ENCODE measurements around the gene PCNT.
"Not testable (repeated sequence)": the region's sequence is repeated elsewhere in the genome, so short reads cannot be mapped to it uniquely, and the experiment has no call there.

Gene PCNT

GRCh38 chr21:46307625-46308024 lies 16.3 kb upstream of the PCNT start:
- TF ChIP-seq CTCF (IDR thresholded peaks at IDR 0.05; ENCODE audit: borderline replicate concordance, insufficient read depth, low read depth, low read length) = no peak
- no peak overlapping the region for H3K4me3 ChIP-seq (ENCODE audit: low read depth, low read length)

GRCh38 chr21:46308431-46308830 lies 15.5 kb upstream of the PCNT start:
- no peak overlapping the region for H3K4me3 ChIP-seq (ENCODE audit: low read depth, low read length)
- TF ChIP-seq CTCF (IDR thresholded peaks at IDR 0.05; ENCODE audit: borderline replicate concordance, insufficient read depth, low read depth, low read length) = no peak

- H3K4me3 ChIP-seq (ENCODE audit: low read depth, low read length) = not testable (repeated sequence)
Observed at GRCh38 chr21:46310260-46310659, 13.7 kb upstream of the PCNT start.

GRCh38 chr21:46311568-46311967 lies 12.4 kb upstream of the PCNT start:
- no peak for TF ChIP-seq CTCF (IDR thresholded peaks at IDR 0.05; ENCODE audit: borderline replicate concordance, insufficient read depth, low read depth, low read length)
- no peak overlapping the region for H3K4me3 ChIP-seq (ENCODE audit: low read depth, low read length)

GRCh38 chr21:46312949-46313348 lies 11.0 kb upstream of the PCNT start:
- TF ChIP-seq CTCF (IDR thresholded peaks at IDR 0.05; ENCODE audit: borderline replicate concordance, insufficient read depth, low read depth, low read length) = no peak
- H3K4me3 ChIP-seq (ENCODE audit: low read depth, low read length) = no peak overlapping the region

- no peak for TF ChIP-seq CTCF (IDR thresholded peaks at IDR 0.05; ENCODE audit: borderline replicate concordance, insufficient read depth, low read depth, low read length)
- no peak overlapping the region for H3K4me3 ChIP-seq (ENCODE audit: low read depth, low read length)
Observed at GRCh38 chr21:46314441-46315020, 9.4 kb upstream of the PCNT start.

GRCh38 chr21:46316708-46317324 lies 7.1 kb upstream of the PCNT start:
- no peak overlapping the region for H3K4me3 ChIP-seq (ENCODE audit: low read depth, low read length)
- no peak for TF ChIP-seq CTCF (IDR thresholded peaks at IDR 0.05; ENCODE audit: borderline replicate concordance, insufficient read depth, low read depth, low read length)

Data from GM12875 (cell line).